ENCODE measurements around the gene FAM83F.

- TF ChIP-seq POLR2A (IDR thresholded peaks at IDR 0.05) = no peak
- no peak for TF ChIP-seq CTCF (IDR thresholded peaks at IDR 0.05)
Observed at GRCh38 chr22:40051322-40051721, 56.6 kb downstream of the FAM83F start.

All from vagina (tissue), 2 donors.